Sigmoid colon (tissue), 7 donors: Measurements from ENCODE around the gene BRD9. TPM values are rescaled to one million over a fixed set of nuclear protein-coding genes. Genes with fewer than 3 reads are reported as not detected.
"Not testable (repeated sequence)": the region's sequence is repeated elsewhere in the genome, so short reads cannot be mapped to it uniquely, and the experiment has no call there.

Source experiments
- DNase-seq: peaks from one replicate; pipeline ENCODE4 v3.0.0-alpha.2; 2019
- H3K27ac ChIP-seq, 4 donors: fragments of 200-600 bp; sonication (generic); one replicate each; pipeline ENCODE4 v1.5.1; 2016 to 2019; ENCODE audit warnings: mild to moderate bottlenecking in 1 of 4
- H3K27me3 ChIP-seq, 3 donors: fragments of 200-600 bp; sonication (generic); one replicate each; pipeline ENCODE4 v1.5.1; 2019; ENCODE audit warnings: mild to moderate bottlenecking in 1 of 3
- H3K36me3 ChIP-seq, 4 donors: fragments of 200-600 bp; sonication (generic); one replicate each; pipeline ENCODE4 v1.5.1; 2016 to 2019
- H3K4me1 ChIP-seq, 4 donors: fragments of 200-600 bp; sonication (generic); one replicate each; pipeline ENCODE4 v1.5.1; 2017 to 2019
- H3K4me3 ChIP-seq, 4 donors: fragments of 200-600 bp; sonication (generic); one replicate each; pipeline ENCODE4 v1.5.1; 2017 to 2019; ENCODE audit warnings: mild to moderate bottlenecking in 2 of 4, moderate library complexity in 1 of 4
- H3K9me3 ChIP-seq, 4 donors: fragments of 200-600 bp in 3 of 4; sonication (generic) in 3 of 4; one replicate each; pipeline versions ENCODE4 v1.5.1 to v1.6.1; 2013 to 2019
- EP300 ChIP-seq, 4 donors: sonication (generic); formaldehyde crosslinking; IDR thresholded peaks; one replicate each; pipeline ENCODE4 v1.6.1; 2017; ENCODE audit warnings: antibody characterized with exemption in 4 of 4
- POLR2A ChIP-seq, 2 donors: fragments of 450-650 bp; IDR thresholded peaks; one replicate each; pipeline ENCODE4 v1.6.1; 2016; ENCODE audit warnings: antibody characterized with exemption in 2 of 2, mild to moderate bottlenecking in 2 of 2, moderate library complexity in 2 of 2
- POLR2AphosphoS5 ChIP-seq, 4 donors: sonication (generic); formaldehyde crosslinking; IDR thresholded peaks; one replicate each; pipeline ENCODE4 v1.6.1; 2017; ENCODE audit warnings: antibody characterized with exemption in 4 of 4
- WGBS, 2 donors: extraction: QIAGEN DNeasy Blood & Tissue Kit; methylation state at CpG; one replicate each; pipeline ENCODE4 v1.1.7; 2013; 5-methylcytosine and 5-hydroxymethylcytosine counted together
- intact Hi-C: fragments of 100-400 bp; cut with DNase I; formaldehyde crosslinking; loops from one replicate; pipeline ENCODE4 v1.15.1; 2023
- polyA plus RNA-seq, 3 donors: library from polyadenylated mRNA; stranded (reverse); fragments of 200-250 nt; gene quantifications; one replicate each; pipeline ENCODE4 v1.2.3, GENCODE V29; 2013
- total RNA-seq, 4 donors: library from RNA; depleted of rRNA; stranded (reverse); fragments of >200 nt; gene quantifications; one replicate each; pipeline ENCODE4 v1.1.0, GENCODE V29; 2016
- TF ChIP-seq, protein P1 (sequence below), 4 experiments: fragments of 450-650 bp in 3 of 4; fragments of 200-600 bp in 1 of 4; IDR thresholded peaks; one replicate each; pipeline ENCODE4 v1.5.1; 2016 to 2019; ENCODE audit warnings: antibody characterized with exemption in 4 of 4, mild to moderate bottlenecking in 3 of 4, moderate library complexity in 2 of 4
- donor health status: healthy with polysubstance abuse.
- donor health status: Bipolar disorder and iron deficiency.
- donor health status: healthy.

BRD9 gene
- total and polyA plus RNA-seq, 7 donors, result 12.9 to 38.8 (median 22.4) TPM

GRCh38 chr5:921456-922435 lies 29.1 kb upstream of the BRD9 start:
- TF ChIP-seq POLR2AphosphoS5 (IDR thresholded peaks at IDR 0.05), result no peak
- TF ChIP-seq, protein P1, sequence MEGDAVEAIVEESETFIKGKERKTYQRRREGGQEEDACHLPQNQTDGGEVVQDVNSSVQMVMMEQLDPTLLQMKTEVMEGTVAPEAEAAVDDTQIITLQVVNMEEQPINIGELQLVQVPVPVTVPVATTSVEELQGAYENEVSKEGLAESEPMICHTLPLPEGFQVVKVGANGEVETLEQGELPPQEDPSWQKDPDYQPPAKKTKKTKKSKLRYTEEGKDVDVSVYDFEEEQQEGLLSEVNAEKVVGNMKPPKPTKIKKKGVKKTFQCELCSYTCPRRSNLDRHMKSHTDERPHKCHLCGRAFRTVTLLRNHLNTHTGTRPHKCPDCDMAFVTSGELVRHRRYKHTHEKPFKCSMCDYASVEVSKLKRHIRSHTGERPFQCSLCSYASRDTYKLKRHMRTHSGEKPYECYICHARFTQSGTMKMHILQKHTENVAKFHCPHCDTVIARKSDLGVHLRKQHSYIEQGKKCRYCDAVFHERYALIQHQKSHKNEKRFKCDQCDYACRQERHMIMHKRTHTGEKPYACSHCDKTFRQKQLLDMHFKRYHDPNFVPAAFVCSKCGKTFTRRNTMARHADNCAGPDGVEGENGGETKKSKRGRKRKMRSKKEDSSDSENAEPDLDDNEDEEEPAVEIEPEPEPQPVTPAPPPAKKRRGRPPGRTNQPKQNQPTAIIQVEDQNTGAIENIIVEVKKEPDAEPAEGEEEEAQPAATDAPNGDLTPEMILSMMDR (IDR thresholded peaks at IDR 0.05), result no peak
- TF ChIP-seq POLR2A (IDR thresholded peaks at IDR 0.05), result no peak
- no peak for TF ChIP-seq EP300 (IDR thresholded peaks at IDR 0.05)
- DNase-seq, result no peak
- intact Hi-C loops, result loop anchor here (10.0 kb wide), 1 partner anchor 723 kb away; no protein-coding TSS in a partner anchor
- peaks cover 0 to 9% (median 8%) of the 10 kb centered on the region in 4 donors for H3K4me1 ChIP-seq
- no peaks in the 10 kb centered on the region for H3K9me3 ChIP-seq
- peaks cover 0 to 11% (median 9%) of the 10 kb centered on the region in 3 donors for H3K27me3 ChIP-seq
- WGBS, 2 donors, result 91 to 92% methylated on average over 9 of the region's 9 CpGs
- no peak overlapping the region for H3K27ac ChIP-seq
- no peaks in the 10 kb centered on the region for H3K36me3 ChIP-seq
- no peak overlapping the region for H3K4me3 ChIP-seq

GRCh38 chr5:920321-920720 lies 27.7 kb upstream of the BRD9 start:
- 91 to 93% methylated on average over 7 of the region's 7 CpGs for WGBS, 2 donors
- Histone ChIP-seq H3K4me3 (no peak overlapping the region), H3K36me3 (no peaks in the 10 kb centered on the region), H3K4me1 (no peaks in the 10 kb centered on the region), H3K27me3 (peaks cover 0 to 5% (median 4%) of the 10 kb centered on the region in 3 donors), H3K9me3 (no peaks in the 10 kb centered on the region), H3K27ac (no peak overlapping the region)
- no peak for DNase-seq
- TF ChIP-seq EP300 (IDR thresholded peaks at IDR 0.05) (no peak), POLR2AphosphoS5 (IDR thresholded peaks at IDR 0.05) (no peak), POLR2A (IDR thresholded peaks at IDR 0.05) (no peak)
- TF ChIP-seq, protein P1 (IDR thresholded peaks at IDR 0.05), result no peak
- intact Hi-C loops, result loop anchor here (10.0 kb wide), 1 partner anchor 724 kb away; no protein-coding TSS in a partner anchor

- WGBS, 2 donors, result 90 to 91% methylated on average over 9 of the region's 9 CpGs
- DNase-seq, result no peak
These were observed 26.9 kb upstream of the BRD9 start for GRCh38 chr5:919356-920000.

DNA sequence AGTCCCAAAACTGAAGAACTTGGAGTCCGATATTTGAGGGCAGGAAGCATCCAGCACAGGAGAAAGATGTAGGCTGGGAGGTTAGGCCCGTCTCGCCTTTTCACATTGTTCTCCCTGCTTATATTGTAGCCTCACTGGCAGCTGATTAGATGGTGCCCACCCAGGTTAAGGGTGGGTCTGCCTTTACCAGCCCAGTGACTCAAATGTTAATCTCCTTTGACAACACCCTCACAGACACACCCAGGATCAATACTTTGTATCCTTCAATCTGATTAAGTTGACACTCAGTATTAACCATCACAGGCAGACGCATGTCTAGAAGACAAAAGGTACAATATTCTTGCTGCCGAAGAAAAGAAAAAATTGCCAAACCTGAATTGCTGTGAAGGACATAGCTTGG lies 26.1 kb upstream of the BRD9 start:
- H3K4me1 ChIP-seq, H3K9me3 ChIP-seq, DNase-seq, H3K4me3 ChIP-seq, intact Hi-C loops, H3K27ac ChIP-seq, H3K27me3 ChIP-seq, H3K36me3 ChIP-seq: not testable (repeated sequence)
- WGBS, 2 donors, result 98% methylated on average over 5 of the region's 5 CpGs

More at GRCh38 chr5:919356-920000, 26.9 kb upstream of the BRD9 start:
- H3K27ac ChIP-seq, result no peak overlapping the region
- H3K4me3 ChIP-seq, result no peak overlapping the region
- TF ChIP-seq POLR2A (IDR thresholded peaks at IDR 0.05) (no peak), POLR2AphosphoS5 (IDR thresholded peaks at IDR 0.05) (no peak), EP300 (IDR thresholded peaks at IDR 0.05) (no peak)
- TF ChIP-seq, protein P1 (IDR thresholded peaks at IDR 0.05), result no peak
- H3K9me3 ChIP-seq, result no peaks in the 10 kb centered on the region
- H3K27me3 ChIP-seq, result no peaks in the 10 kb centered on the region
- intact Hi-C loops, result no loop called here
- H3K36me3 ChIP-seq, result no peaks in the 10 kb centered on the region
- H3K4me1 ChIP-seq, result no peaks in the 10 kb centered on the region
